Trophoblast cell (in vitro differentiated cells and primary cell): ENCODE measurements around the gene KCNT2.
"Not testable (repeated sequence)": the region's sequence is repeated elsewhere in the genome, so short reads cannot be mapped to it uniquely, and the experiment has no call there.

Experiments used
- DNase-seq, 2 donors: peaks; one replicate each; pipeline ENCODE4 v3.0.0-alpha.2; 2016
- H2AFZ ChIP-seq: 2 replicates; pipeline ENCODE4 v1.6.1; 2013; ENCODE audit warnings: low read length, moderate library complexity, mild to moderate bottlenecking; ENCODE audit not compliant: insufficient read depth, poor library complexity
- H2AK5ac ChIP-seq: 2 replicates; pipeline ENCODE4 v1.6.1; 2013; ENCODE audit warnings: mild to moderate bottlenecking, low read length
- H2BK120ac ChIP-seq: 2 replicates; pipeline ENCODE4 v1.6.1; 2013; ENCODE audit warnings: low read length, mild to moderate bottlenecking, moderate library complexity; ENCODE audit not compliant: insufficient read depth, poor library complexity
- H2BK12ac ChIP-seq: 2 replicates; pipeline ENCODE4 v1.6.1; 2013; ENCODE audit warnings: mild to moderate bottlenecking, low read length, moderate library complexity
- H2BK5ac ChIP-seq: 2 replicates; pipeline ENCODE4 v1.6.1; 2013; ENCODE audit warnings: low read length, low read depth, moderate library complexity, mild to moderate bottlenecking; ENCODE audit not compliant: poor library complexity
- H3K14ac ChIP-seq: 2 replicates; pipeline ENCODE4 v1.6.1; 2013; ENCODE audit warnings: mild to moderate bottlenecking, low read length
- H3K18ac ChIP-seq: 2 replicates; pipeline ENCODE4 v1.6.1; 2013; ENCODE audit warnings: mild to moderate bottlenecking, low read length
- H3K23ac ChIP-seq: 2 replicates; pipeline ENCODE4 v1.6.1; 2013; ENCODE audit warnings: low read length
- H3K27ac ChIP-seq: 2 replicates; pipeline ENCODE4 v1.5.1; 2013; ENCODE audit warnings: low read depth, mild to moderate bottlenecking, inconsistent platforms, low read length, moderate library complexity
- H3K27me3 ChIP-seq: 2 replicates; pipeline ENCODE4 v1.6.1; 2013; ENCODE audit warnings: inconsistent platforms, mild to moderate bottlenecking, low read length, moderate library complexity; ENCODE audit not compliant: insufficient read depth
- H3K36me3 ChIP-seq, 2 experiments: 1 replicate in 1 of 2; 2 replicates in 1 of 2; pipeline ENCODE4 v1.6.1; 2013; ENCODE audit warnings: low read length in 2 of 2, mild to moderate bottlenecking in 2 of 2, moderate library complexity in 1 of 2; ENCODE audit not compliant: insufficient read depth in 2 of 2, control insufficient read depth in 1 of 2
- H3K4ac ChIP-seq: 2 replicates; pipeline ENCODE4 v1.6.1; 2013; ENCODE audit warnings: low read depth, mild to moderate bottlenecking, low read length, moderate library complexity
- H3K4me1 ChIP-seq, 2 experiments: 1 replicate in 1 of 2; 2 replicates in 1 of 2; pipeline ENCODE4 v1.6.1; 2013; ENCODE audit warnings: low read length in 2 of 2, mild to moderate bottlenecking in 2 of 2, moderate library complexity in 1 of 2; ENCODE audit not compliant: insufficient read depth in 2 of 2, control insufficient read depth in 1 of 2
- H3K4me2 ChIP-seq: 2 replicates; pipeline ENCODE4 v1.6.1; 2013; ENCODE audit warnings: inconsistent platforms, mild to moderate bottlenecking, low read length, moderate library complexity
- H3K4me3 ChIP-seq: 2 replicates; pipeline ENCODE4 v1.5.1; 2013; ENCODE audit warnings: mild to moderate bottlenecking, low read depth, low read length, inconsistent platforms
- H3K79me1 ChIP-seq: one replicate; pipeline ENCODE4 v1.6.1; 2013; ENCODE audit warnings: low read length
- H3K79me2 ChIP-seq: 2 replicates; pipeline ENCODE4 v1.6.1; 2013; ENCODE audit warnings: low read length, mild to moderate bottlenecking; ENCODE audit not compliant: control insufficient read depth, insufficient read depth, poor library complexity
- H3K9ac ChIP-seq: 2 replicates; pipeline ENCODE4 v1.6.1; 2013; ENCODE audit warnings: mild to moderate bottlenecking, low read length
- H3K9me3 ChIP-seq: 2 replicates; pipeline ENCODE4 v1.6.1; 2013; ENCODE audit warnings: low read depth, mild to moderate bottlenecking, control low read depth, inconsistent platforms, low read length; ENCODE audit not compliant: insufficient read depth
- H4K12ac ChIP-seq: 2 replicates; pipeline ENCODE4 v1.6.1; 2013; ENCODE audit warnings: low read depth, mild to moderate bottlenecking, low read length, moderate library complexity
- H4K8ac ChIP-seq: 2 replicates; pipeline ENCODE4 v1.6.1; 2013; ENCODE audit warnings: low read depth, mild to moderate bottlenecking, low read length, moderate library complexity
- H4K91ac ChIP-seq: one replicate; pipeline ENCODE4 v1.6.1; 2013; ENCODE audit warnings: low read depth, mild to moderate bottlenecking, low read length, moderate library complexity
- WGBS: extraction: QIAGEN DNeasy Blood & Tissue Kit; methylation state at CpG from one replicate; pipeline ENCODE4 v1.1.7; 2013; ENCODE audit warnings: missing lambda C conversion rate; ENCODE audit not compliant: insufficient read length, insufficient coverage; ENCODE audit errors: extremely low coverage; 5-methylcytosine and 5-hydroxymethylcytosine counted together

The KCNT2 gene

GRCh38 chr1:196513821-196514220 lies 94.4 kb downstream of the KCNT2 start:
- Histone ChIP-seq H3K9ac (no peak overlapping the region), H3K4me2 (no peak overlapping the region), H4K91ac (no peak overlapping the region), H3K9me3 (no peaks in the 10 kb centered on the region), H2BK120ac (no peak overlapping the region), H3K36me3 (no peaks in the 10 kb centered on the region), H3K4me1 (peaks cover 9% of the 10 kb centered on the region in 2 experiments), H4K12ac (no peak overlapping the region), H3K4ac (no peak overlapping the region), H2BK12ac (no peak overlapping the region), H3K79me1 (no peaks in the 10 kb centered on the region), H3K18ac (no peak overlapping the region), H3K14ac (no peak overlapping the region), H2AFZ (no peak overlapping the region), H4K8ac (no peak overlapping the region), H3K79me2 (no peaks in the 10 kb centered on the region), H3K23ac (no peak overlapping the region), H3K27me3 (no peaks in the 10 kb centered on the region), H2AK5ac (no peak overlapping the region), H3K27ac (no peak overlapping the region), H3K4me3 (no peak overlapping the region), H2BK5ac (no peak overlapping the region)
- DNase-seq: no peak
- no CpG with 5 or more reads among the region's 2 CpGs for WGBS

GRCh38 chr1:196510451-196510850 lies 97.8 kb downstream of the KCNT2 start:
- Histone ChIP-seq H3K4me2 (no peak overlapping the region), H3K18ac (no peak overlapping the region), H2AFZ (no peak overlapping the region), H3K4me3 (no peak overlapping the region), H2AK5ac (no peak overlapping the region), H3K79me1 (no peaks in the 10 kb centered on the region), H2BK120ac (no peak overlapping the region), H3K23ac (no peak overlapping the region), H4K91ac (no peak overlapping the region), H3K9ac (no peak overlapping the region), H3K4me1 (no peaks in the 10 kb centered on the region), H3K14ac (no peak overlapping the region), H4K12ac (no peak overlapping the region), H3K27me3 (no peaks in the 10 kb centered on the region), H3K9me3 (no peaks in the 10 kb centered on the region), H3K27ac (no peak overlapping the region), H3K4ac (no peak overlapping the region), H4K8ac (no peak overlapping the region), H2BK5ac (no peak overlapping the region), H3K36me3 (no peaks in the 10 kb centered on the region), H3K79me2 (no peaks in the 10 kb centered on the region), H2BK12ac (no peak overlapping the region)
- WGBS: no CpG with 5 or more reads among the region's 1 CpG
- DNase-seq: no peak

- not testable (repeated sequence) for H4K12ac ChIP-seq, H3K79me2 ChIP-seq, H3K4me2 ChIP-seq
Observed at GRCh38 chr1:196504224-196504623, 104.0 kb downstream of the KCNT2 start.

DNA sequence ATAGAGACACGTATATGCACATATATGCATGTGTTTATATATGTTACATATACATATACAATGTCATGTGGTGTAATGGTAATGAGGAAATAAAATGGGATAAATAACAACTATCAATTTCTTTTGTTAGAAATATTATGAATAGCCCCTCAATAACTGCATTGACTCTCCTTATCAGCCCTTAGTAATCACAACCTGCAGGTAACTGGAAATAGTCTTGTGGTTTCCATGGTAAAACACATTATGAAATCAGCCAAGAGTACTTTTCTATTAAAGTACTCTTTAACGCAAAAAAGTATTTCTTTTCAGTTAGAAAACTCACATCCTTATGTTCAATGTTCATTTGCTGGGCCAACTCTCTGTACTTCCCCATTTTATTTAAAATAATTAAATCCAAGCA lies 105.8 kb downstream of the KCNT2 start:
- H2BK120ac ChIP-seq: no peak overlapping the region
- no peak overlapping the region for H2BK12ac ChIP-seq
- no peak overlapping the region for H2AK5ac ChIP-seq
- no peak overlapping the region for H3K4me3 ChIP-seq
- H3K14ac ChIP-seq: no peak overlapping the region
- DNase-seq: peak in 1 of 2 donors; percentile 61
- WGBS: no CpG with 5 or more reads among the region's 2 CpGs
- no peak overlapping the region for H4K91ac ChIP-seq
- H3K23ac ChIP-seq: no peak overlapping the region
- no peak overlapping the region for H3K27ac ChIP-seq
- H2AFZ ChIP-seq: no peak overlapping the region
- no peak overlapping the region for H4K12ac ChIP-seq
- no peaks in the 10 kb centered on the region for H3K4me1 ChIP-seq
- no peaks in the 10 kb centered on the region for H3K79me1 ChIP-seq
- H3K4me2 ChIP-seq: no peak overlapping the region
- H4K8ac ChIP-seq: no peak overlapping the region
- H3K9ac ChIP-seq: no peak overlapping the region
- no peaks in the 10 kb centered on the region for H3K36me3 ChIP-seq
- no peaks in the 10 kb centered on the region for H3K79me2 ChIP-seq
- H3K9me3 ChIP-seq: no peaks in the 10 kb centered on the region
- H3K18ac ChIP-seq: no peak overlapping the region
- H2BK5ac ChIP-seq: no peak overlapping the region
- H3K27me3 ChIP-seq: no peaks in the 10 kb centered on the region
- H3K4ac ChIP-seq: no peak overlapping the region

More at GRCh38 chr1:196504224-196504623, 104.0 kb downstream of the KCNT2 start:
- H3K23ac ChIP-seq, H3K27ac ChIP-seq, H2BK12ac ChIP-seq, H2AFZ ChIP-seq, H3K14ac ChIP-seq, H3K9ac ChIP-seq, H3K4me1 ChIP-seq, H4K8ac ChIP-seq, H3K9me3 ChIP-seq, H3K4me3 ChIP-seq, H3K27me3 ChIP-seq, H2BK5ac ChIP-seq, H4K91ac ChIP-seq, H3K4ac ChIP-seq, DNase-seq, H3K36me3 ChIP-seq, H3K79me1 ChIP-seq, H2BK120ac ChIP-seq, H2AK5ac ChIP-seq, H3K18ac ChIP-seq: not testable (repeated sequence)
- WGBS: no CpG with 5 or more reads among the region's 1 CpG
